Measurements from ENCODE around the gene NDST1.

The NDST1 gene

DNA sequence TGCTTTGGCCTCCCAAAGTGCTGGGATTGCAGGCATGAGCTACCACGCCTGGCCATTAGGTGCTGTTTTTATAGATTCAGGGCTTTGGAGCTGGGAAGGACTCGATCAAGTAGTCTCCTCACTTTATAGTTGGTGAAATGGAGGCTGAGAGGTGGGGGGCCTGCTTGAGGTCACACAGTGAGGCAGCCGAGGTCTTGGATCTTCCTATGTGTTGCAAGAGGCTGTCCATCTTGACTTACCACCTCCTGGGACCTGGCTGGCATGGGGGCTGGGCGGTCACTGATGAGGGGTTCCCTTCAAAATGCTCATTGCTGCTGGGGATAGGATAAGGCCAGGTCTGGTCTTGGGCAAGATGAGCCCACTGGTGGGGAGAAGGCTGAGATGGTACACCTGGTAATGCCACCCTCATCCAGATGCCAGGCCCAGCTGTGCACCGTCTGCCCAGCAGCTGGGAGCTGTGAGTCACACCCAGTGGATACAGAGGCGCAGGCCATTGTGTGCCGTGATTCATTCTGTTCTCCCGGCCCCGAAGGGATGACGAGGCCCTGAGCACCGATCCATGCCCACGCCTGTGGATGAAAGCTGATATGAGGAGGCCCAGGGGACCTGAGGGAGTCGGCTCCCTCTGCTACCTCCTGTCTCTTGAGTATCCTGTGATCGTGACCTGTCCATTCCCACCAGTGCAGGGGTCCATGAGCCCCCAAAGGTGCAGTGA, 10.5 kb upstream of the NDST1 start:
- Mint-ChIP-seq H3K4me1 (peaks cover 24% of the 10 kb centered on the region), H3K9me3 (no peaks in the 10 kb centered on the region), H3K27ac (no peak overlapping the region), H3K4me3 (no peak overlapping the region), H3K36me3 (peaks cover 2% of the 10 kb centered on the region), H3K27me3 (no peaks in the 10 kb centered on the region)
- DNase-seq (ENCODE audit: low spot score in 2 of 2): no peak
- no peak for ATAC-seq (ENCODE audit: low read depth)

DNA sequence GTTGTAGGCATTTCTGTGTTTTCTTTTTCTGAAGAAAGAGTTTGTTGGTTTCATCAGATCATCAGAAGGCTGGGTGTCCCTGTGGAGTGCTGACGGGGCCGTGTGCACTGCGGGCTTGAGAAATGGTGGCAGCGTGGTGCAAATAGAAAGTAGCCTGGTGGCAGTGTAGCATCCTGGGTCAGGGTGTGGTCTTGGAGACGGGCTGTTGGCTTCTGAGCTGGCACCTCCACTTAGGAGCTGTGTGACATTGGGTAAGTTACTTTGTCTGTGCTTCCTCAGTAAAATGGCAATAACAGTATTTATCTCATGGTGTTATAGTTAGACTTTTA, 10.0 kb upstream of the NDST1 start:
- no peak overlapping the region for H3K4me3 Mint-ChIP-seq
- peaks cover 2% of the 10 kb centered on the region for H3K36me3 Mint-ChIP-seq
- peaks cover 24% of the 10 kb centered on the region for H3K4me1 Mint-ChIP-seq
- no peak for ATAC-seq (ENCODE audit: low read depth)
- DNase-seq (ENCODE audit: low spot score in 2 of 2): no peak
- H3K9me3 Mint-ChIP-seq: no peaks in the 10 kb centered on the region
- H3K27me3 Mint-ChIP-seq: no peaks in the 10 kb centered on the region
- no peak overlapping the region for H3K27ac Mint-ChIP-seq

DNA sequence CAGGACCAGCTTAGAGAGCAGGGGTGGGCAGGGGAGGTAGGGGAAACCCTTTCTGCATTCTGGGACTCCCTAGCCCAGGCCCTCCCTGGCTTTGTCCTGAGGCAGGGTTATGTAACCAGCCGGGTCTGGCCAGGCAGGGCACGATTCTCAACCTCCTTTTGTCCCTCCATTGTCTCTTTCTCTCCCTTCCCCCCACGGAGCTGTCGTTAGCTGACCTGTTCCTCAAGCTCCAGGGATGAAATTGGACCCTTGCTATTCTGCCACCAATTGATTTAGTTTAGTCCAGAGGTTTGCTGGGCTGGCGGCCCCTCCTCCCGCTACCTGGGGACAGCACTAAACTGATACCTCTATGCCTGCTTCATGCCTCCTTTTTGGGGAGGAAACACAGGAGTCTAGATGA, 9.4 kb upstream of the NDST1 start:
- H3K4me1 Mint-ChIP-seq: peaks cover 24% of the 10 kb centered on the region
- peaks cover 2% of the 10 kb centered on the region for H3K36me3 Mint-ChIP-seq
- no peak overlapping the region for H3K4me3 Mint-ChIP-seq
- H3K9me3 Mint-ChIP-seq: no peaks in the 10 kb centered on the region
- H3K27me3 Mint-ChIP-seq: no peaks in the 10 kb centered on the region
- H3K27ac Mint-ChIP-seq: no peak overlapping the region
- DNase-seq (ENCODE audit: low spot score in 2 of 2) (no peak), ATAC-seq (ENCODE audit: low read depth) (no peak)

DNA sequence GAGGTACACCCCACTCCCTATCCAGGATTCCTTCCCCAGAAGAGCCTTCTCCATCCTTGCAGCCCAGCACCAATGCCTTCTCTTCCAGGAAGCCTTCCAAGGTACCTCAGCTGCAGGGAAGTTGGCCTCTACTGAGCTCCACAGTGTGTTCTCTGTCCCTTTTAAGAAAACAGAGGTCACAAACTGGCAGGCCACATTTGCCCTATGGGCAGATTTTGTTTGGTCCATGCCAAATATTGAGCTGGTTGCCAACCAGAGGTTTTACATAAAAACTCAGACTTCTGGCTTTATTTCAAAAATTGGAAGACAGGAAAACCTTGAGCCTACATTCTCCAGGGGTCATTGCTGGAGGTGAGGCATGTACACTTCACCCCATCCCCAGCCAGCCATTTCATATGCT, 9.0 kb upstream of the NDST1 start:
- Mint-ChIP-seq H3K27ac (no peak overlapping the region), H3K4me3 (no peak overlapping the region), H3K9me3 (no peaks in the 10 kb centered on the region), H3K4me1 (peaks cover 24% of the 10 kb centered on the region), H3K36me3 (peaks cover 2% of the 10 kb centered on the region), H3K27me3 (no peaks in the 10 kb centered on the region)
- DNase-seq (ENCODE audit: low spot score in 2 of 2) (no peak), ATAC-seq (ENCODE audit: low read depth) (no peak)

DNA sequence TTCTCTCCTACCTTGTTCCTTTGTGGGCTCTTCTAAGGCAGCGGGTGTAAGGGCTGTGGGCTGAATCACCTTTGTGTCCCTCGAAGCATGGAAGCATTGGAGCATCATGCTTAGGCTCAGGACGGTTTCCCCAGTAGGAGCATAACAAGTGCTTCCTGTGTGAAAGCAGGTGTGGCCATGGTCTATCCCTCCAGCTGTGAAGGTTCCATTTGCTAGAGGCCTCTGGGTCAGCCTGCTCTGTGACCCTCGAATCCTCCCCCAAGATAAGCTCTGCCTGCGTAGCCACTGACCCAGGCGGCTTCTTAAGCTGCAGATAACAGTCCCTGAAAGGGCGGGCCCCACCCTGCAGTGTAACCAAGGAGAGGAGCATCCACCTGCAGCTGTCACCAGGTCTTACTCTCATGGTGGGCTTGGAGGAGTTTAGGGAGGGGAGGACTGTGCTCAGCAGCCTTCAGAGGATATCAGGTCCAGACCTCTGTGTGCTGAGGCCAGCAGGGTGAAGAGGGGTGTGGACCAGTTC, 8.4 kb upstream of the NDST1 start:
- Mint-ChIP-seq H3K27me3 (no peaks in the 10 kb centered on the region), H3K4me3 (no peak overlapping the region), H3K9me3 (no peaks in the 10 kb centered on the region), H3K36me3 (peaks cover 2% of the 10 kb centered on the region), H3K27ac (no peak overlapping the region), H3K4me1 (peaks cover 24% of the 10 kb centered on the region)
- DNase-seq (ENCODE audit: low spot score in 2 of 2): no peak
- no peak for ATAC-seq (ENCODE audit: low read depth)

- Mint-ChIP-seq H3K27ac (no peak overlapping the region), H3K27me3 (no peaks in the 10 kb centered on the region), H3K4me3 (no peak overlapping the region), H3K9me3 (no peaks in the 10 kb centered on the region), H3K36me3 (peaks cover 2% of the 10 kb centered on the region), H3K4me1 (peaks cover 24% of the 10 kb centered on the region)
- ATAC-seq (ENCODE audit: low read depth) (no peak), DNase-seq (ENCODE audit: low spot score in 2 of 2) (no peak)
Measured at GRCh38 chr5:150500328-150500841, 7.5 kb upstream of the NDST1 start.

DNA sequence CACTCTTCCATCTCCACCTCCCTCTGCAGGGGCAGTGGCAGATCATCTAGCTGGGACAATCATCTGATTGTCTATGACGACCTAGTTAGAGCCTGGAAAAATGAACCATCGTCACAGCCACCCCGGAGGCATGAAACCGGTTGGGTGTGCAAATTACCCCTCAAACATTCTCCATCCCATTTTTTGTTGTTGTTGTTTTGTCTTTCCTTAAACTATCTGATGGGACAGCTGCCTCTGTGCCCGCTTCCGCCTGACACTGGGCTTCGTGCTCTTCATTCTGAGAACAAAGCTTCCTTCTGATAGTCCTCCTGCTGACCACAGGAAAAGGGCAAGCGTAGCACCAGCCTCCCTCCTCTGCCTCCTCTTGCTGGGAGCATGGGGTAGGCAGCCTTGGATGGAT, 7.0 kb upstream of the NDST1 start:
- no peak overlapping the region for H3K27ac Mint-ChIP-seq

DNA sequence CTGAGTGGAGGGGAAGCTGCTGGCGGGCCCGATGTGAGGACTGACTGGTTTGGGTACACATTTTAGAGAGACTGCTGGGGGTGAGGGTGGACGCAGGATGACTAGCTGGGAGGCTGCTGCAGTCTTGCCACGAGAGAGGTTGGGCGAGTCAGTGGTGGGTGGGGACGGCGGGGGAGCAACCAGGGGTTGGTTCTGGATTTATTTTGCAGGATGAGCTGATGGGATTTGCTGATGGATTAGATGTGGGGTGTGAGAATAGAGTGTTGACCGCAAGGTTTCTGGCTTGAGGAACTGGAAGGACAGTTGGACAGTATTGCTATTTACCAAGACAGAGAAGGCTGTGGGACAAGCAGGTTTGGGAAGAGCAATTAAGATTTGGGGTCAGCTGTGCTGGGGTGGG, 5.8 kb upstream of the NDST1 start:
- peaks cover 24% of the 10 kb centered on the region for H3K4me1 Mint-ChIP-seq
- no peaks in the 10 kb centered on the region for H3K9me3 Mint-ChIP-seq
- no peak overlapping the region for H3K27ac Mint-ChIP-seq
- ATAC-seq (ENCODE audit: low read depth): no peak
- no peaks in the 10 kb centered on the region for H3K36me3 Mint-ChIP-seq
- H3K27me3 Mint-ChIP-seq: no peaks in the 10 kb centered on the region
- no peak overlapping the region for H3K4me3 Mint-ChIP-seq
- no peak for DNase-seq (ENCODE audit: low spot score in 2 of 2)

More for the DNA sequence above, 7.0 kb upstream of the NDST1 start:
- H3K27me3 Mint-ChIP-seq: no peaks in the 10 kb centered on the region
- DNase-seq (ENCODE audit: low spot score in 2 of 2) (no peak), ATAC-seq (ENCODE audit: low read depth) (no peak)
- no peaks in the 10 kb centered on the region for H3K36me3 Mint-ChIP-seq
- H3K4me3 Mint-ChIP-seq: no peak overlapping the region
- no peaks in the 10 kb centered on the region for H3K9me3 Mint-ChIP-seq
- H3K4me1 Mint-ChIP-seq: peaks cover 24% of the 10 kb centered on the region

DNA sequence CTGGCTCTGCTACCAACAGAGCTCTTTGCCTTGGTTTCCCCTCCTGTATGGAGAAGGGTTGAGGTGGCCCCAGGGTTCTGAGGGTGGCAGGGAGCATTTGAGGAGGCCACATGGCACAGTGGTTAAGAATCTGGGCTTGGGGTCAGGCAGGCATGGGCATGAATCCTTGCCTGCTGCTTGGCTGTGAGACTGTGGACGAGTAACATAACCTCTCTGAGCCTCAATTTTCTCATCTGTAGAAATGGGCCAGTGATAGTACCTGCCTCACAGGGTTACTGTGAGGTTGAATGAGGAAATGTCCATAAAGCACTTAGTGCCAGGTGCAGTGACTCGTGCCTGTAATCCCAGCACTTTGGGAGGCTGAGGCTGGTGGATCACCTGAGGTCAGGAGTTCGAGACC, 5.1 kb upstream of the NDST1 start:
- DNase-seq (ENCODE audit: low spot score in 2 of 2) (no peak), ATAC-seq (ENCODE audit: low read depth) (no peak)
- H3K9me3 Mint-ChIP-seq: no peaks in the 10 kb centered on the region
- peaks cover 28% of the 10 kb centered on the region for H3K4me1 Mint-ChIP-seq
- no peaks in the 10 kb centered on the region for H3K36me3 Mint-ChIP-seq
- H3K27me3 Mint-ChIP-seq: no peaks in the 10 kb centered on the region
- H3K27ac Mint-ChIP-seq: no peak overlapping the region
- H3K4me3 Mint-ChIP-seq: no peak overlapping the region

DNA sequence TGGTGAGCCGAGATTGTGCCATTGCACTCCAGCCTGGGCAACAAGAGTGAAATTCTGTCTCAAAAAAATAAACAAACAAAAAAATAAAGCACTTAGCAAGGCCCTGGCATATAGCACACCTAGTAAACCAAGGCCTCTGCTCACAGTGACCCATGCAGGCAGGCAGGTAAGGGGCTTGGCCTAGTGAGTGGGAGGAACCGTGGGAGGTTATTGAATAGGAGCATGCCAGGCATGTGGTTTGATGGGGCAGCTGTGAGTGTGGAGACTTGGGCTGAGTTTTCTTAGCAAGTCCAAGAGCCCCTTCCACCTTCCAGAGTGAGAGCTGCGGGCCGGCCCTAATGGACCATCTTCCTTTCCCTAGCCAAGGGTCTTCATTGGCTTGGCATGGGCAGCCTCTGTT, 4.5 kb upstream of the NDST1 start:
- peaks cover 25% of the 10 kb centered on the region for H3K4me1 Mint-ChIP-seq
- DNase-seq (ENCODE audit: low spot score in 2 of 2) (no peak), ATAC-seq (ENCODE audit: low read depth) (no peak)
- no peak overlapping the region for H3K4me3 Mint-ChIP-seq
- no peak overlapping the region for H3K27ac Mint-ChIP-seq
- no peaks in the 10 kb centered on the region for H3K36me3 Mint-ChIP-seq
- no peaks in the 10 kb centered on the region for H3K27me3 Mint-ChIP-seq
- H3K9me3 Mint-ChIP-seq: no peaks in the 10 kb centered on the region

GRCh38 chr5:150503977-150504620, 3.8 kb upstream of the NDST1 start:
- DNase-seq (ENCODE audit: low spot score in 2 of 2) (no peak), ATAC-seq (ENCODE audit: low read depth) (no peak)
- H3K4me1 Mint-ChIP-seq: peaks cover 20% of the 10 kb centered on the region
- H3K9me3 Mint-ChIP-seq: no peaks in the 10 kb centered on the region
- no peak overlapping the region for H3K27ac Mint-ChIP-seq
- no peaks in the 10 kb centered on the region for H3K36me3 Mint-ChIP-seq
- H3K4me3 Mint-ChIP-seq: no peak overlapping the region
- H3K27me3 Mint-ChIP-seq: no peaks in the 10 kb centered on the region

GRCh38 chr5:150505041-150505511, 2.9 kb upstream of the NDST1 start:
- Mint-ChIP-seq H3K4me1 (peaks cover 14% of the 10 kb centered on the region), H3K27ac (no peak overlapping the region), H3K4me3 (no peak overlapping the region), H3K27me3 (no peaks in the 10 kb centered on the region), H3K36me3 (no peaks in the 10 kb centered on the region), H3K9me3 (no peaks in the 10 kb centered on the region)
- no peak for ATAC-seq (ENCODE audit: low read depth)
- DNase-seq (ENCODE audit: low spot score in 2 of 2): no peak

- Mint-ChIP-seq H3K27me3 (no peaks in the 10 kb centered on the region), H3K36me3 (no peaks in the 10 kb centered on the region), H3K4me1 (peaks cover 14% of the 10 kb centered on the region), H3K9me3 (no peaks in the 10 kb centered on the region), H3K4me3 (no peak overlapping the region), H3K27ac (no peak overlapping the region)
- DNase-seq (ENCODE audit: low spot score in 2 of 2) (no peak), ATAC-seq (ENCODE audit: low read depth) (no peak)
Measured at GRCh38 chr5:150505816-150506215, 2.1 kb upstream of the NDST1 start.

GRCh38 chr5:150506571-150507473, 1.1 kb upstream of the NDST1 start:
- Mint-ChIP-seq H3K4me1 (peaks cover 15% of the 10 kb centered on the region), H3K9me3 (no peaks in the 10 kb centered on the region), H3K27ac (no peak overlapping the region), H3K27me3 (no peaks in the 10 kb centered on the region), H3K36me3 (no peaks in the 10 kb centered on the region), H3K4me3 (no peak overlapping the region)
- ATAC-seq (ENCODE audit: low read depth) (no peak), DNase-seq (ENCODE audit: low spot score in 2 of 2) (no peak)
